Measurements from ENCODE around the gene PI4KB. TPM values are rescaled to one million over a fixed set of nuclear protein-coding genes. Genes with fewer than 3 reads are reported as not detected.

PI4KB gene
- total RNA-seq, 1 experiment from 2014 or later = 45.1 TPM

GRCh38 chr1:151373196-151373595, 46.0 kb upstream of the PI4KB start:
- ChIA-PET POLR2A (no interaction called here), CTCF (no interaction called here), RAD21 (ENCODE audit: low non-redundant PET in 1 of 2, low total read pairs in 2 of 2, uncharacterized antibody in 2 of 2, unreplicated experiment in 2 of 2) (no interaction called here)
- H3K27ac ChIP-seq (ENCODE audit: low read depth, low read length) = no peak overlapping the region
- H2AFZ ChIP-seq (ENCODE audit: low read depth, low read length, poor library complexity, severe bottlenecking) = no peak overlapping the region
- no peak for DNase-seq (ENCODE audit: low read depth, low spot score)
- H3K4me3 ChIP-seq (replicated peaks in 1 of 2; ENCODE audit: low read depth in 1 of 2, low read length in 2 of 2) = no peak overlapping the region
- no TSS peak for BruUV-seq (replicated peaks)
- H3K36me3 ChIP-seq (ENCODE audit: control insufficient read depth in 1 of 2, insufficient read depth in 2 of 2, low read length in 2 of 2) = no peaks in the 10 kb centered on the region
- peaks cover 0 to 2% of the 10 kb centered on the region in 2 experiments; a peak in 1 of 4 replicates for H3K4me1 ChIP-seq (ENCODE audit: control insufficient read depth in 1 of 2, insufficient read depth in 2 of 2, low read length in 2 of 2)
- no peak for ATAC-seq
- H3K79me2 ChIP-seq (ENCODE audit: insufficient read depth, low read length) = no peaks in the 10 kb centered on the region
- H3K9me2 ChIP-seq (ENCODE audit: insufficient read depth) = no peaks in the 10 kb centered on the region
- H3K4me2 ChIP-seq (ENCODE audit: low read length) = no peak overlapping the region
- intact Hi-C loops (cut with micrococcal nuclease) = no loop called here
- no peak for TF ChIP-seq YY1 (IDR thresholded peaks at IDR 0.05; ENCODE audit: extremely low read depth, insufficient replicate concordance, low read depth, low read length)
- TF ChIP-seq JUND (IDR thresholded peaks at IDR 0.05) = no peak
- no peak for TF ChIP-seq EZH2phosphoT487 (IDR thresholded peaks at IDR 0.05; ENCODE audit: borderline replicate concordance)
- TF ChIP-seq MAX (IDR thresholded peaks at IDR 0.05) = no peak
- TF ChIP-seq CTCF (IDR thresholded peaks at IDR 0.05 in 2 of 3, conservative IDR thresholded peaks at IDR 0.05 in 1 of 3; ENCODE audit: borderline replicate concordance in 1 of 3, insufficient read depth in 1 of 3, low read depth in 2 of 3, low read length in 2 of 3) = no peak
- H3K27me3 ChIP-seq (ENCODE audit: insufficient read depth, low read length) = no peaks in the 10 kb centered on the region
- H3K9ac ChIP-seq (ENCODE audit: low read length) = no peak overlapping the region
- H4K20me1 ChIP-seq (ENCODE audit: insufficient read depth) = no peaks in the 10 kb centered on the region
- H3K9me3 ChIP-seq (ENCODE audit: control insufficient read depth in 1 of 2, insufficient read depth in 1 of 2, low read depth in 1 of 2, low read length in 2 of 2) = no peaks in the 10 kb centered on the region

Data from HCT116 (cell line).